MCF 10A (cell line): ENCODE data around the gene DBR1. TPM values are rescaled to one million over a fixed set of nuclear protein-coding genes. Genes with fewer than 3 reads are reported as not detected.

ENCODE experiments used
- BruUV-seq: library from RNA; stranded (reverse); fragments of 400-500 nt; replicated peaks from 2 replicates; lab custom pipeline; 2021; lab: Mats Ljungman, UMichigan
- CTCF ChIA-PET: fragments of 300-600 bp; sonication (Branson Sonifier 250); formaldehyde crosslinking; extraction: SDS; loops from one replicate; lab custom pipeline; 2021; ENCODE audit warnings: antibody characterized with exemption, inconsistent platforms; lab: Yijun Ruan, JAX
- POLR2A ChIA-PET: fragments of 300-600, 350-650 bp; sonication (Branson Sonifier 250); formaldehyde crosslinking; extraction: SDS; loops from one replicate; lab custom pipeline; 2020; ENCODE audit warnings: antibody characterized with exemption, inconsistent platforms; lab: Yijun Ruan, JAX
- DNase-seq: peaks from one replicate; pipeline ENCODE4 v3.0.0-alpha.2; 2018; ENCODE audit not compliant: unreplicated experiment
- H3K27ac Mint-ChIP-seq: one replicate; pipeline ENCODE4 v1.8.0; 2022; ENCODE audit warnings: mild to moderate bottlenecking, low read depth, mixed read lengths; ENCODE audit not compliant: unreplicated experiment
- H3K27me3 Mint-ChIP-seq: one replicate; pipeline ENCODE4 v1.8.0; 2022; ENCODE audit warnings: mixed read lengths; ENCODE audit not compliant: insufficient read depth, unreplicated experiment
- H3K36me3 Mint-ChIP-seq: one replicate; pipeline ENCODE4 v1.8.0; 2022; ENCODE audit warnings: mild to moderate bottlenecking, moderate library complexity, mixed read lengths; ENCODE audit not compliant: insufficient read depth, unreplicated experiment
- H3K4me1 Mint-ChIP-seq: one replicate; pipeline ENCODE4 v1.8.0; 2022; ENCODE audit warnings: mixed read lengths; ENCODE audit not compliant: insufficient read depth, unreplicated experiment
- H3K4me3 Mint-ChIP-seq: one replicate; pipeline ENCODE4 v1.8.0; 2022; ENCODE audit warnings: mild to moderate bottlenecking, moderate library complexity, mixed read lengths; ENCODE audit not compliant: unreplicated experiment
- H3K9me3 Mint-ChIP-seq: one replicate; pipeline ENCODE4 v1.8.0; 2022; ENCODE audit warnings: mixed read lengths; ENCODE audit not compliant: unreplicated experiment
- intact Hi-C: fragments of 100-400 bp; cut with micrococcal nuclease; formaldehyde crosslinking; loops from 2 replicates; pipeline ENCODE4 v1.14.1; 2022
- total RNA-seq: library from RNA; stranded (reverse); gene quantifications from 2 replicates; pipeline ENCODE4 v1.2.3, GENCODE V29; 2022
- TF ChIP-seq, protein P1 (sequence below): fragments of 200-600 bp; IDR thresholded peaks from one replicate; pipeline ENCODE4 v1.8.0; 2022; ENCODE audit warnings: antibody characterized with exemption, mild to moderate bottlenecking; ENCODE audit not compliant: unreplicated experiment

DBR1 gene
- total RNA-seq, 1 experiment from 2014 or later: 12.4 TPM

DNA sequence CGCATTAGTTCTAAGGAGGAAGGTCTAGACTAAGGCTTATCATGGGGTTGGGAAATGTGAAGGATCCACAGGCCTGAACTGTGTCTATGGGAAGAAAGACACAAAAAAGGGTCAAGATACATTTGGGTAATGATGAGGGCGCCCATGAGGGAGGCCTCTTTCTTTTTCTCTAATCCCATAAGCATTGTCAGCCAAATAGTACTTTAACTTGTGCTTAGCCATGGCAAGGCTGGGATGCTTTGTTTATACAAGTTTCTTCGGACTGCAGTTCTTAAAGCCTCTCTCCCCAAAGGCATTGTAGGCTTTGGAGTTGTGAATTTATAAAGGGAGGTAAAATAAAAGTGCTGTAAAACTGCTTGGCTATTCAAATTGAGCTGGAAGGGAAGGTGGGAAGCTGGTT, 35.8 kb upstream of the DBR1 start:
- Mint-ChIP-seq H3K27ac (no peak overlapping the region), H3K4me1 (peaks cover 14% of the 10 kb centered on the region), H3K36me3 (peaks cover 12% of the 10 kb centered on the region), H3K4me3 (no peak overlapping the region), H3K9me3 (no peaks in the 10 kb centered on the region), H3K27me3 (no peaks in the 10 kb centered on the region)
- intact Hi-C loops: no loop called here
- POLR2A ChIA-PET: no interaction called here
- BruUV-seq: no TSS peak
- no peak for DNase-seq
- CTCF ChIA-PET: interaction anchor here (1.4 kb wide), 1 partner anchor 29 kb away, joined by 4 read pairs; no protein-coding TSS in a partner anchor
- TF ChIP-seq, protein P1, sequence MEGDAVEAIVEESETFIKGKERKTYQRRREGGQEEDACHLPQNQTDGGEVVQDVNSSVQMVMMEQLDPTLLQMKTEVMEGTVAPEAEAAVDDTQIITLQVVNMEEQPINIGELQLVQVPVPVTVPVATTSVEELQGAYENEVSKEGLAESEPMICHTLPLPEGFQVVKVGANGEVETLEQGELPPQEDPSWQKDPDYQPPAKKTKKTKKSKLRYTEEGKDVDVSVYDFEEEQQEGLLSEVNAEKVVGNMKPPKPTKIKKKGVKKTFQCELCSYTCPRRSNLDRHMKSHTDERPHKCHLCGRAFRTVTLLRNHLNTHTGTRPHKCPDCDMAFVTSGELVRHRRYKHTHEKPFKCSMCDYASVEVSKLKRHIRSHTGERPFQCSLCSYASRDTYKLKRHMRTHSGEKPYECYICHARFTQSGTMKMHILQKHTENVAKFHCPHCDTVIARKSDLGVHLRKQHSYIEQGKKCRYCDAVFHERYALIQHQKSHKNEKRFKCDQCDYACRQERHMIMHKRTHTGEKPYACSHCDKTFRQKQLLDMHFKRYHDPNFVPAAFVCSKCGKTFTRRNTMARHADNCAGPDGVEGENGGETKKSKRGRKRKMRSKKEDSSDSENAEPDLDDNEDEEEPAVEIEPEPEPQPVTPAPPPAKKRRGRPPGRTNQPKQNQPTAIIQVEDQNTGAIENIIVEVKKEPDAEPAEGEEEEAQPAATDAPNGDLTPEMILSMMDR: no peak

- Mint-ChIP-seq H3K9me3 (no peaks in the 10 kb centered on the region), H3K27ac (no peak overlapping the region), H3K36me3 (no peaks in the 10 kb centered on the region), H3K4me3 (no peak overlapping the region), H3K27me3 (no peaks in the 10 kb centered on the region), H3K4me1 (peaks cover 8% of the 10 kb centered on the region)
- ChIA-PET POLR2A (interaction anchor here (1.1 kb wide), 1 partner anchor 16 kb away, joined by 3 read pairs; no protein-coding TSS in a partner anchor), CTCF (interaction anchor here (0.5 kb wide), 1 partner anchor 1145 kb away, joined by 3 read pairs; no protein-coding TSS in a partner anchor)
- no TSS peak for BruUV-seq
- TF ChIP-seq, protein P1: no peak
- DNase-seq: no peak
- intact Hi-C loops: no loop called here
These were observed 31.5 kb upstream of the DBR1 start for GRCh38 chr3:138206196-138206595.

DNA sequence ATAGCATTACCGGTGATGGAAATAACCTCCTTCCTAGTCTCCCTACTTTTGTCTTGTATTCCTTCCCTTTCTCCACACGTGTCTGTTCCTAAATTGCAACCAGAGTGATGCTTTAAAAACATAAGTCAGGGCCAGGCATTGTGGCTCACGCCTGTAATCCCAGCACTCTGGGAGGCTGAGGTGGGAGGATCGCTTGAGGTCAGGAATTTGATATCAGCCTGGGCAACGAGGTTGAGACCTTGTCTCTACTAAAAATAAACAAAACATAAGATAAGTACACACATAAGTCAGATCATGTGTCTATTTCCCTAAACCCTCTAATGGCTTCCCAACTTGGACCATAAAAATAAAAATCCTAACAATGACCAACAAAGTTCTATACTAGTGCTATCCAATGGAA, 30.8 kb upstream of the DBR1 start:
- CTCF ChIA-PET: no interaction called here
- TF ChIP-seq, protein P1: no peak
- no peak for DNase-seq
- no TSS peak for BruUV-seq
- no peak overlapping the region for H3K4me3 Mint-ChIP-seq
- no peaks in the 10 kb centered on the region for H3K36me3 Mint-ChIP-seq
- intact Hi-C loops: no loop called here
- no peaks in the 10 kb centered on the region for H3K27me3 Mint-ChIP-seq
- POLR2A ChIA-PET: no interaction called here
- H3K9me3 Mint-ChIP-seq: no peaks in the 10 kb centered on the region
- peaks cover 6% of the 10 kb centered on the region for H3K4me1 Mint-ChIP-seq
- H3K27ac Mint-ChIP-seq: no peak overlapping the region

GRCh38 chr3:138203938-138204337, 29.2 kb upstream of the DBR1 start:
- no peaks in the 10 kb centered on the region for H3K9me3 Mint-ChIP-seq
- no TSS peak for BruUV-seq
- POLR2A ChIA-PET: interaction anchor here (0.9 to 2.2 kb wide), 3 partner anchors 10 to 38 kb away, joined by 3 to 7 read pairs (median 3); partner anchors contain the start of gene ARMC8
- TF ChIP-seq, protein P1: no peak
- CTCF ChIA-PET: interaction anchor here (0.6 to 1.2 kb wide), 4 partner anchors 10 to 512 kb away, joined by 3 to 5 read pairs (median 4); no protein-coding TSS in a partner anchor
- H3K4me3 Mint-ChIP-seq: no peak overlapping the region
- DNase-seq: no peak
- no peaks in the 10 kb centered on the region for H3K27me3 Mint-ChIP-seq
- H3K4me1 Mint-ChIP-seq: peaks cover 6% of the 10 kb centered on the region
- intact Hi-C loops: no loop called here
- H3K36me3 Mint-ChIP-seq: no peaks in the 10 kb centered on the region
- no peak overlapping the region for H3K27ac Mint-ChIP-seq
